ENCODE measurements around the gene ALKBH1.

ALKBH1 gene

DNA sequence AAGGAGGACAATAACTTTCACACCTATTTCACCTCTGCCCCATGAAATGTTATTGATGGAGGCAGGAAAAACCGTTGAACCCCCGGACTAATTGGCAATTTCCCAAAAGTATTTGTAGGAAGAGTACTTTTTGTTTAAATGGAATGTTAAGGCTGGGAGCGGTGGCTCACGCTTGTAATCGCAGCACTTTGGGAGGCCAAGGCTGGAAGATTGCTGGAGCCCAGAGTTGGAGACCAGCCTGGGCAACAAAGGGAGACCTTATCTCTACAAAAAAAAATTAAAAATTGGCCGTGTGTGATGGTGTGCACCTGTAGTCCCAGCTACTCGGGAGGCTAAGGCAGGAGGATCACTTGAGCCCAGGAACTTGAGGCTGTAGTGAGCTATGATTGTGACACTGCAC is 65.4 kb downstream of the ALKBH1 start:
- H3K27me3 ChIP-seq (ENCODE audit: insufficient read depth, low read length, poor library complexity) = no peaks in the 10 kb centered on the region
- H3K79me2 ChIP-seq (ENCODE audit: insufficient read depth, low read length) = no peaks in the 10 kb centered on the region
- no peak overlapping the region for H3K27ac ChIP-seq (ENCODE audit: low read length)
- DNase-seq (no peak), ATAC-seq (ENCODE audit: insufficient read depth, low read depth) (no peak)
- no peak overlapping the region for H3K9ac ChIP-seq (ENCODE audit: low read depth, low read length)
- no peaks in the 10 kb centered on the region for H3K4me1 ChIP-seq (ENCODE audit: insufficient read depth, low read length)
- H3K9me3 ChIP-seq (ENCODE audit: insufficient read depth, low read length, severe bottlenecking) = no peaks in the 10 kb centered on the region
- H2AFZ ChIP-seq (ENCODE audit: low read depth, low read length) = no peak overlapping the region
- TF ChIP-seq EZH2 (IDR thresholded peaks at IDR 0.05; ENCODE audit: borderline replicate concordance, low read depth, low read length, severe bottlenecking) = no peak
- TF ChIP-seq, protein P1, sequence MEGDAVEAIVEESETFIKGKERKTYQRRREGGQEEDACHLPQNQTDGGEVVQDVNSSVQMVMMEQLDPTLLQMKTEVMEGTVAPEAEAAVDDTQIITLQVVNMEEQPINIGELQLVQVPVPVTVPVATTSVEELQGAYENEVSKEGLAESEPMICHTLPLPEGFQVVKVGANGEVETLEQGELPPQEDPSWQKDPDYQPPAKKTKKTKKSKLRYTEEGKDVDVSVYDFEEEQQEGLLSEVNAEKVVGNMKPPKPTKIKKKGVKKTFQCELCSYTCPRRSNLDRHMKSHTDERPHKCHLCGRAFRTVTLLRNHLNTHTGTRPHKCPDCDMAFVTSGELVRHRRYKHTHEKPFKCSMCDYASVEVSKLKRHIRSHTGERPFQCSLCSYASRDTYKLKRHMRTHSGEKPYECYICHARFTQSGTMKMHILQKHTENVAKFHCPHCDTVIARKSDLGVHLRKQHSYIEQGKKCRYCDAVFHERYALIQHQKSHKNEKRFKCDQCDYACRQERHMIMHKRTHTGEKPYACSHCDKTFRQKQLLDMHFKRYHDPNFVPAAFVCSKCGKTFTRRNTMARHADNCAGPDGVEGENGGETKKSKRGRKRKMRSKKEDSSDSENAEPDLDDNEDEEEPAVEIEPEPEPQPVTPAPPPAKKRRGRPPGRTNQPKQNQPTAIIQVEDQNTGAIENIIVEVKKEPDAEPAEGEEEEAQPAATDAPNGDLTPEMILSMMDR (IDR thresholded peaks at IDR 0.05; ENCODE audit: borderline replicate concordance, extremely low read depth, low read length, poor library complexity, severe bottlenecking) = no peak
- no peak overlapping the region for H3K4me3 ChIP-seq (ENCODE audit: low read depth in 1 of 2, low read length in 2 of 2)
- no peak overlapping the region for H3K4me2 ChIP-seq (ENCODE audit: insufficient read depth, low read length)
- no peaks in the 10 kb centered on the region for H3K36me3 ChIP-seq (ENCODE audit: insufficient read depth, low read length)
- no peaks in the 10 kb centered on the region for H4K20me1 ChIP-seq (ENCODE audit: insufficient read depth, low read length)

DNA sequence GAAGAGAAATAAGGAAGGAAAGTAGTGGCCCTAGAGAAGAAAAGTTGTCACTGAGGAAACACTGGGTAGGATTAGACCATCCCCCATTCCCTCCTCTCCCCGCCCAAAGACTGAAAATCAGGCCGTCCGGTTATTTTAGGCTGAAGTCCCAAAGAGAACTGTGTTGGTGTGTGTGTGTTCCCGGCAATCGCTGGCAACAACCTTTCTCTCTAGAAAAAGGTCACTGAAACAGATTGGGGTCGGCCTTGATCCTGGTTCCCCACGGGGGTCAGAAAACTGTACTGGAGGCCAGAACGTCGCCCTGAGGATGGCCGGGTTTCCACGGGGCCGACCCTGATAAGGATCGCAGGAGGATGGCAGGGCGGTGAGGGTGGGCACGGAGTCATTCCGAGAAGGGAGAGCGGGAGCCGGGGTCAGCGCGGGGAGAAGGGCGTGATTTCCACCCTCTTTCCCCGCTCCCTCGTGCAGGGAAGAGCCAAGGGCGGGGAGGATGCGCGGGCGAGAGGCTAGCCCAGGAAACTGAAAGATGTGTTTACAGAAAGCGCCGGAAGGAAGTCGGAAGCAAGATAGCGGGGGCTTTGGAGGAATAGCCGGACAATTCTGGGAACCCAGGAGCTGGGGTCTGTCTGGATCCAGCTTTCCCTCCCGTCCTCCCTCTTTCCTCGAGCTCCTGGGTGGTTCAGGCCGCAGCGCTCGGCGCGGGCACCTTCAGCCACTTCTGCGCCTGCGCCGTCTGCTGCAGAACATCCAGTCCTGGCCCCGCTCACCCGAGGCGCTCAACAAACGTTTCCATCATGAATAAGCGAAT is 66.1 kb downstream of the ALKBH1 start:
- H3K4me1 ChIP-seq (ENCODE audit: insufficient read depth, low read length) = no peaks in the 10 kb centered on the region
- no peaks in the 10 kb centered on the region for H3K36me3 ChIP-seq (ENCODE audit: insufficient read depth, low read length)
- no peaks in the 10 kb centered on the region for H3K79me2 ChIP-seq (ENCODE audit: insufficient read depth, low read length)
- TF ChIP-seq EZH2 (IDR thresholded peaks at IDR 0.05; ENCODE audit: borderline replicate concordance, low read depth, low read length, severe bottlenecking) = no peak
- TF ChIP-seq, protein P1 (IDR thresholded peaks at IDR 0.05; ENCODE audit: borderline replicate concordance, extremely low read depth, low read length, poor library complexity, severe bottlenecking) = no peak
- ATAC-seq (ENCODE audit: insufficient read depth, low read depth) = no peak
- H3K4me2 ChIP-seq (ENCODE audit: insufficient read depth, low read length) = no peak overlapping the region
- H2AFZ ChIP-seq (ENCODE audit: low read depth, low read length) = no peak overlapping the region
- no peaks in the 10 kb centered on the region for H3K9me3 ChIP-seq (ENCODE audit: insufficient read depth, low read length, severe bottlenecking)
- H3K27me3 ChIP-seq (ENCODE audit: insufficient read depth, low read length, poor library complexity) = no peaks in the 10 kb centered on the region
- no peak overlapping the region for H3K9ac ChIP-seq (ENCODE audit: low read depth, low read length)
- H3K4me3 ChIP-seq (ENCODE audit: low read depth in 1 of 2, low read length in 2 of 2) = no peak overlapping the region
- no peaks in the 10 kb centered on the region for H4K20me1 ChIP-seq (ENCODE audit: insufficient read depth, low read length)
- no peak for DNase-seq
- no peak overlapping the region for H3K27ac ChIP-seq (ENCODE audit: low read length)

DNA sequence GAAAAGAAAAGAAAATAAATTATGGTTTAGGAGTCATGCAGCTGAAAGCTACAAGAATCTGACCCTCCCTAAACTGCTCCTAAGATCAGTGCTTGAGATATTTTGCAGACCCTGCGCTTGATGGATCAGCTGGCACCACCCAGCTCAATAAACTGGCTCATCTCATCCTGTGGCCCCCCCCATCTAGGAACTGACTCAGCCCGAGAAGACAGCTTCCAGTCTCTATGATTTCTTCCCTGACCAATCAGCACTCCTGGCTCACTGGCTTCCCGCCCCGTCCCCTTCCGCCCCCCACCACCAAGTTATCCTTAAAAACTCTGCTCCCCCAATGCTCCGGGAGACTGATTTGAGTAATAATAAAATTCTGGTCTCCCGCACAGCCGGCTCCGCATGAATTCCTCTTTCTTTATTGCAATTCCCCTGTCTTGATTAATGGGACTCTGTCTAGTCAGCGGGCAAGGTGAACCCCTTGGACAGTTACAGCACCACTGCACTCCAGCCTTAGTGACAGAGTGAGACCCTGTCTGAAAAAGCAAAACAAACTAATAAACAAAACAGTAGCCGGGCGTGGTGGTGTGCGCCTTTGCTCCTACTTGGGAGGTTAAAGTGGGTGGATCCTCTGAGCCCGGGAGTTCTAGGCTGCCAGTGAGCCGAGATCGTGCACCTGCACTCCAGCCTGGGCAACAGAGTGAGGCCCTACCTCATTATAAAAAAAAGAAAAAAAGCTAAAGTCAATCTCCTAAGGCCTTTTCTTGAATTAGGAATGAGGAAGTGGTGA is 66.9 kb downstream of the ALKBH1 start:
- H2AFZ ChIP-seq (ENCODE audit: low read depth, low read length) = no peak overlapping the region
- no peak overlapping the region for H3K4me2 ChIP-seq (ENCODE audit: insufficient read depth, low read length)
- ATAC-seq (ENCODE audit: insufficient read depth, low read depth) (no peak), DNase-seq (no peak)
- H3K27me3 ChIP-seq (ENCODE audit: insufficient read depth, low read length, poor library complexity) = no peaks in the 10 kb centered on the region
- H3K9ac ChIP-seq (ENCODE audit: low read depth, low read length) = no peak overlapping the region
- H3K9me3 ChIP-seq (ENCODE audit: insufficient read depth, low read length, severe bottlenecking) = no peaks in the 10 kb centered on the region
- TF ChIP-seq, protein P1 (IDR thresholded peaks at IDR 0.05; ENCODE audit: borderline replicate concordance, extremely low read depth, low read length, poor library complexity, severe bottlenecking) = no peak
- no peak for TF ChIP-seq EZH2 (IDR thresholded peaks at IDR 0.05; ENCODE audit: borderline replicate concordance, low read depth, low read length, severe bottlenecking)
- no peaks in the 10 kb centered on the region for H3K4me1 ChIP-seq (ENCODE audit: insufficient read depth, low read length)
- no peaks in the 10 kb centered on the region for H4K20me1 ChIP-seq (ENCODE audit: insufficient read depth, low read length)
- H3K4me3 ChIP-seq (ENCODE audit: low read depth in 1 of 2, low read length in 2 of 2) = no peak overlapping the region
- no peaks in the 10 kb centered on the region for H3K36me3 ChIP-seq (ENCODE audit: insufficient read depth, low read length)
- H3K27ac ChIP-seq (ENCODE audit: low read length) = no peak overlapping the region
- H3K79me2 ChIP-seq (ENCODE audit: insufficient read depth, low read length) = no peaks in the 10 kb centered on the region

Measured in DND-41 (cell line).